Neutrophil (primary cell): ENCODE measurements around the gene ZNRD2.

ENCODE experiments used
- H3K27ac ChIP-seq: fragments of 200-600 bp; sonication (generic); 2 replicates; pipeline ENCODE4 v1.5.1; 2016; ENCODE audit warnings: mild to moderate bottlenecking, moderate library complexity
- H3K27me3 ChIP-seq: fragments of 200-600 bp; sonication (generic); 2 replicates; pipeline ENCODE4 v1.6.0; 2016; ENCODE audit warnings: mild to moderate bottlenecking
- H3K36me3 ChIP-seq: fragments of 200-600 bp; sonication (generic); 2 replicates; pipeline ENCODE4 v1.5.1; 2017
- H3K4me1 ChIP-seq, 2 experiments: fragments of 200-600 bp in 1 of 2; sonication (generic) in 1 of 2; 1 replicate in 1 of 2; 2 replicates in 1 of 2; pipeline versions ENCODE4 v1.5.1 to v1.6.1; 2013 to 2016; ENCODE audit warnings: low read depth in 1 of 2, low read length in 1 of 2, mild to moderate bottlenecking in 1 of 2, moderate library complexity in 1 of 2; ENCODE audit not compliant: control insufficient read depth in 1 of 2, insufficient read depth in 1 of 2
- H3K4me3 ChIP-seq, 2 experiments: fragments of 200-600 bp in 1 of 2; sonication (generic) in 1 of 2; 1 replicate in 1 of 2; 2 replicates in 1 of 2; pipeline ENCODE4 v1.5.1; 2013 to 2016; ENCODE audit warnings: low read depth in 1 of 2, low read length in 1 of 2, mild to moderate bottlenecking in 1 of 2, moderate library complexity in 1 of 2
- H3K9me3 ChIP-seq: fragments of 200-600 bp; sonication (generic); 2 replicates; pipeline ENCODE4 v1.5.1; 2016
- CTCF ChIP-seq: fragments of 200-600 bp; sonication (generic); IDR thresholded peaks from 2 replicates; pipeline ENCODE4 v1.5.1; 2016; ENCODE audit warnings: antibody characterized with exemption

Gene ZNRD2

GRCh38 chr11:65553301-65554001 is 16.8 kb upstream of the ZNRD2 start:
- Histone ChIP-seq H3K9me3 (no peaks in the 10 kb centered on the region), H3K4me1 (peaks cover 10 to 13% of the 10 kb centered on the region in 2 experiments), H3K27me3 (peaks cover 66% of the 10 kb centered on the region), H3K36me3 (no peaks in the 10 kb centered on the region), H3K27ac (no peak overlapping the region), H3K4me3 (no peak overlapping the region)
- TF ChIP-seq CTCF = no peak

- H3K4me1 ChIP-seq = peaks cover 15 to 20% of the 10 kb centered on the region in 2 experiments
- no peaks in the 10 kb centered on the region for H3K9me3 ChIP-seq
- no peak overlapping the region for H3K27ac ChIP-seq
- no peaks in the 10 kb centered on the region for H3K36me3 ChIP-seq
- no peak overlapping the region for H3K4me3 ChIP-seq
- TF ChIP-seq CTCF = no peak
- peaks cover 66% of the 10 kb centered on the region for H3K27me3 ChIP-seq
Measured at GRCh38 chr11:65554057-65554818, 16.0 kb upstream of the ZNRD2 start.

- Histone ChIP-seq H3K27me3 (peaks cover 73% of the 10 kb centered on the region), H3K36me3 (no peaks in the 10 kb centered on the region), H3K27ac (no peak overlapping the region), H3K4me3 (no peak overlapping the region), H3K4me1 (peaks cover 15 to 20% of the 10 kb centered on the region in 2 experiments), H3K9me3 (no peaks in the 10 kb centered on the region)
- no peak for TF ChIP-seq CTCF
Measured at GRCh38 chr11:65554842-65555430, 15.3 kb upstream of the ZNRD2 start.

GRCh38 chr11:65555693-65556231 is 14.5 kb upstream of the ZNRD2 start:
- no peak for TF ChIP-seq CTCF
- H3K4me3 ChIP-seq = no peak overlapping the region
- H3K9me3 ChIP-seq = no peaks in the 10 kb centered on the region
- no peaks in the 10 kb centered on the region for H3K36me3 ChIP-seq
- H3K27ac ChIP-seq = no peak overlapping the region
- H3K4me1 ChIP-seq = peaks cover 15 to 20% of the 10 kb centered on the region in 2 experiments
- peaks cover 82% of the 10 kb centered on the region for H3K27me3 ChIP-seq

GRCh38 chr11:65556470-65557279 is 13.6 kb upstream of the ZNRD2 start:
- no peaks in the 10 kb centered on the region for H3K36me3 ChIP-seq
- H3K27me3 ChIP-seq = peaks cover 91% of the 10 kb centered on the region
- no peak overlapping the region for H3K4me3 ChIP-seq
- H3K4me1 ChIP-seq = peaks cover 15 to 20% of the 10 kb centered on the region in 2 experiments
- no peak for TF ChIP-seq CTCF
- H3K9me3 ChIP-seq = no peaks in the 10 kb centered on the region
- no peak overlapping the region for H3K27ac ChIP-seq
